ENCODE measurements around the gene BRMS1.
"Not testable (repeated sequence)": the region's sequence is repeated elsewhere in the genome, so short reads cannot be mapped to it uniquely, and the experiment has no call there.

The BRMS1 gene
- 18.1 to 68.2 (median 43.9) reads per million in 18 experiments for total RNA-seq

DNA sequence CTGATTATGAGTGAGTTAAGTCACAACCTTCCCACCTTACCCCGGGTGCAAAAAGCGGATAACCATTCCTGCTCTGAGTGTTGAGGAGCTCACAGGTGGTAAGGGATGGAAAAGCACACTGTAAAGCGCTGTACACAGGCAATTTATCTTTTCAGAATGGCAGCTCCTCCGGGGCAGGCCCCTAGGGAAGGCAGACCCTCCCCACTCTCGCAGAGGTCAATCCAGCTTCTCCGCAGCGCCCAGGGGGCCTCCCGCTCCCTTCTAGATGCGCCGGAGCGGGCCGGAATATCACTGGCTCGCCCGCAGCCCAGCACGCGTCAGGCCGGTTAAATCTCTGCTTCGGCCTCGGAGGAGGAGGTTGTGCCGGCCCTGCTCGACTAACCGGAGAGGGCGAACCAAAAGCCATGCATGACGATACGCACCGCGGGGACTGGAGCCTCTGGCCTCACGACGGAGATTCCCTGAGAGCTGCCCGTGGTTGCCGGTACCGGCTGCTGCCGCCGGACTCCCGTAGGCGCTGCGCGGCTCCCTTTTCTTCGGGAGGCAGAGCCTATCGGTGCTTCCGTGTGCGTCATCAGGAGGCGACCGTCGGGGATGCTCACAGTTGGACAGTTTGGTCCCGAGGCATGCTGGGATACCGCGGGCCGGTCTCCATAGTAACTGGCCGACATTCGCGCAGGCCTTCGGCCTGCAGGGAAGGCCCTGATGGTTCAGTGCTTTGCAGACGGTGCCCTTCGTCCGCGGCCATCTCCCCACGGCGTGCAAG, at the start of gene BRMS1:
TSS of gene BRMS1 (minus strand) at position 555 of the 766 bp plus-strand sequence. CDS start 2,870 bp downstream, outside the sequence.
- peak; percentile 96 to 98 for DNase-seq

DNA sequence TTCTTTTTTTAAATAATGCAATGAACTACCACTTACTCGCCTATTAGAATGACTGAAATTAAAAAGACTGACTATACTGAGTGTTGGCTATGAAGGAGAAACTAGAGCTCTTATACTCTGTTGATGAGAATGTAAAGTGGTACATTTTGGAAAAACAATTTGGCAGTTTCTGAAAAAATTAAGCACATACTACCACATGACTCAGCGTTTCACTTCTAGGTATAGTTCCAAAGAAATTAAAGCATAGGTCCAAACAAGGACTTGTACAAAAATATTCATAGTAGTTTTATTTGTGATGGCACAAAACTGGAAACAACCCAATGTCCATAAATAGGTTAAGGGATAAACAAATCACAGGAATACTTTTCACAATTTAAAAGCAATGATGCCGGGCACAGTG, 49.0 kb upstream of the BRMS1 start:
- DNase-seq, result no peak

DNA sequence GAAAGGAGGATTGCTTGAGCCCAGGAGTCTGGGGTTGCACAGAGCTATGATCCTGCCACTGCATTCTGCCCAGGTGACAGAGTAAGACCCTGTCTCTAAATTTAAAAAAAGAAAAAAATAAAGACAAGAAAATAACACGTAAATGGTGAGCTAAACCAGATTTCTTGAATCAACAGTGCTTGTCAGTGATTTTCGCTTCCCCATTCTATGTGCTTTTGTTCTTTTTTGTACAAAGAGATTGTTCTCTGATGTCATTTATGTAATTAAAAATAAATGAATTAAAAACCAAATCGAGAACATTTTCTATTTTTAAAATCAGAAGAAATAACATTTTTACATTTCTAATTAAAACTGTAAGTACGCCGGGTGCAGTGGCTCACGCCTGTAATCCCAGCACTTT, 46.4 kb upstream of the BRMS1 start:
- DNase-seq, result no peak

GRCh38 chr11:66388780-66389386, 44.0 kb upstream of the BRMS1 start:
- DNase-seq, result peak; percentile 71 to 78

DNA sequence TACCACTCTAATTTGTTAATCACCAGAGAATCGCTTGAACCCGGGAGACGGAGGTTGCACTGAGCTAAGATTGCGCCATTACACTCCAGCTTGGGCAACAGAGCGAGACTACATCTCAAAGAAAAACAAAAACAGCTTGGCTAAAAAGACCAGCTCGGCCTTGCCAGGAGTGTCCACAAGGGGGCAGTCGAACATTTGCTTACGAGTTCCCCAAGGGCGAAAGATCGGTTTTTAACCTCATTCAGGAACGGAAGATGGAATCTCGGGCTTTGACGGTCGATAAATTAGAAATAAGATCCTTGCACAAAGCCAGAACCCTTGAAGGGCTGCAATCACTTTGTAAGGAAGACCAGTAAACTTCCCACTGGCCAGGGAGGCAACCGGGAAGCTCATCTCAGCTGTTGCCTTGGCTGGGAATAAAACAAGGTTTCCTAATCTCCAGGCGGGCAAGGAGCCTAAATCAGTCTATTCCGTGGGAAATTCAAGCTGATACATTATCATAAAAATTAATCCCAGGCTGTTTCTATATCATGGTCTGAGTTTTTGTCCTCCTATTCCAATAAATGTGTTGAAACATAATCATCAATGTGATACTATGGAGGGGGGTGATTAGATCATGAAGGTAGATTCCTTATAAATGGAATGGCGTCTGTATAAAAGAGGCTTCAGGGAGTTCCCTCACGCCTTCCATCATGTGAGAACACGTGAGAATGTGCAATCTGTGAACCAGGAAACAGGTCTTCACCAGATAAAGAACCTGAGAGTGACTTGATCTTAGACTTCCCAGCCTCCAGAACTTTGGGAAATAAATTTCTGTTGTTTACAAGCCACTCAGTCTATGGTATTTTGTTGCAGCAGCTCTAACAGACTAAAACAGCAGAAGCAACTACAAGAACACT, 41.5 kb upstream of the BRMS1 start:
- DNase-seq, result peak; percentile 91 to 93

GRCh38 chr11:66384316-66384715, 39.4 kb upstream of the BRMS1 start:
- DNase-seq, result not testable (repeated sequence)

- not testable (repeated sequence) for DNase-seq
These were observed 35.4 kb upstream of the BRMS1 start for GRCh38 chr11:66380264-66380663.

DNA sequence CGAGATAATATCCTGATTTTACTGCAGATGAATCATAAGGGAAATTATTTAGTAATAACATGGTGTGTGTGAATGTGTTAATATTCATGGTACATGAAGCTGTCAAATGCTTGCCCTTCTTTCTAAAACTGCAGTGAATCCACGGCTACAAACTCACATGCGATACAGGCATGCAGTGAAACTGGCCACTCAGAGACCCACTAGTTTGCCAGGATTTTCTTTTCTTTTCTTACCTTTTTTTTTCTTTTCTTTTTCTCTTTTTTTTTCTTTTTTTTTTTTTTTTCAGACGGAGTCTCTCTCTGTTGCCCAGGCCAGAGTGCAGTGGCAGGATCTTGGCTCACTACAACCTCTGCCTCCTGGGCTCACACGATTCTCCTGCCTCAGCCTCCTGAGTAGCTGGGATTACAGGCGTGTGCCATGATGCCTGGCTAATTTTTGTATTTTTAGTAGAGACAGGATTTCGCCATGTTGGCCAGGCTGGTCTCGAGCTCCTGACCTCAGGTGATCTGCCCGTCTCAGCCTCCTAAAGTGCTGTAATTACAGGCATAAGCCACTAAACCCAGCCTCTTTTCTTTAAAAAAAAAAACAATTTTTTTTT, 28.9 kb upstream of the BRMS1 start:
- DNase-seq, result not testable (repeated sequence)

- no peak for DNase-seq
These were observed 28.4 kb upstream of the BRMS1 start for GRCh38 chr11:66373265-66373664.

DNA sequence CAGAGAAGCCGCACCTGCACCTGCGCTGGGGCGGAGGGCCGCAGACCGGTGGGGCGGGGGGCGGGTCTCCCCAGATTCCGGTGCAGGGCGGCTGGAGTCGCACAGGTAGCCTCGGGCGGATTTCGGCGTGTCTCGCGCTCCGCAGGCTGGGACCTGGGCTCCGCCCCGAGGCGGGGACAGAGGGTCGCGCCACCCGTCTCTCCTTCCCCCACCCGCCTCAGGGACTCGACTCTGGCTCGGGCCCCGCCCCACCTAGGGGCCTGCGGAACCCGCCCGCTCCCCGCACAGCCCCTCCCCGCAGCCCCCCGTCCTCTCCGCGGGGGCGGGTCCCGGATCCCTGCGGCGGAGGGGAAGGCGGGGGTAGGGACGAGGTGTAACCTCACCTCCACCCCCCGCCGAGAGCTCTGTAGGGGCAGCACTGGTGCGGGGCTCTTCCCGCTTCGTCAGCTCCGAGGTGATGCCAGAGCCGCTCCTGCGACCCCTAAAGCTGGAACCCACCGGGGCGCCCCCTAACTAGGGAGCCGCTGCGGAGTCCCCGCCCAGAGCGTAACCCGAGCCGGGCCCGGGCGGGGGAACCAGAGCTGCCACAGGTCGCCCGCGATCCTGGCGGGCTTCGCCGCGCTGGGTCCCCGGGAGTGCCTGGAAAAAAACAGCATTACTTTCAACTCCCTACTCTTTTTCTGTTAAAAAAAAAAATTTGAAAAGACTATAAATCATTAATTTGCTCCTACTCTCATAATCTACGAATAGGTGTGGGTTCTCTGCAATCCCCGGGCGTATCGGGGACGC, 26.9 kb upstream of the BRMS1 start, which contains the start of gene SLC29A2:
TSS of gene SLC29A2 (minus strand) at position 134 of the 789 bp plus-strand sequence. CDS start 169 bp downstream, outside the sequence.
- no peak for DNase-seq

- DNase-seq, result no peak
These were observed 24.4 kb upstream of the BRMS1 start for GRCh38 chr11:66369073-66369894.

- DNase-seq, result no peak
These were observed 23.6 kb upstream of the BRMS1 start for GRCh38 chr11:66368484-66368883.

GRCh38 chr11:66367561-66368312, 22.8 kb upstream of the BRMS1 start:
- no peak for DNase-seq

- no peak for DNase-seq
These were observed 22.1 kb upstream of the BRMS1 start for GRCh38 chr11:66366844-66367477.

- DNase-seq, result no peak
These were observed 21.1 kb upstream of the BRMS1 start for GRCh38 chr11:66365711-66366619.

DNA sequence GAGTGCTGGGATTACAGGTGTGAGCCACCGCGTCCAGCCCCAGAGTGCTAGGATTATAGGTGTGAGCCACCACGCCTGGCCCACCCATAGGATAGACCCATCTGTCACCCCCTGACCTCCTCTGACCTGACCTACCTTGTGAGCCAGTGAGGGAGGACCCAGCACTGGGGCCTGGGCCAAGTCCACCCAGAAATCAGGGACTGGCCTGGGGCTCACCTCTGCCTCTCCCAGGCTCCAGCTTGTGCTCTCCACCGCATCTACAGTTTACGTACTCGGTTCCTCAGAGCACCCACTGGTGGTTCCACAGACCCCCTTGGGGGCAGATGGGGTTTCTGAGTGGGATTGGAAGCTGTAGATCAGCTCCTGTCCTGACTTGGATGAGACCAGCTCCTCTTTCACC, 20.3 kb upstream of the BRMS1 start:
- no peak for DNase-seq

DNA sequence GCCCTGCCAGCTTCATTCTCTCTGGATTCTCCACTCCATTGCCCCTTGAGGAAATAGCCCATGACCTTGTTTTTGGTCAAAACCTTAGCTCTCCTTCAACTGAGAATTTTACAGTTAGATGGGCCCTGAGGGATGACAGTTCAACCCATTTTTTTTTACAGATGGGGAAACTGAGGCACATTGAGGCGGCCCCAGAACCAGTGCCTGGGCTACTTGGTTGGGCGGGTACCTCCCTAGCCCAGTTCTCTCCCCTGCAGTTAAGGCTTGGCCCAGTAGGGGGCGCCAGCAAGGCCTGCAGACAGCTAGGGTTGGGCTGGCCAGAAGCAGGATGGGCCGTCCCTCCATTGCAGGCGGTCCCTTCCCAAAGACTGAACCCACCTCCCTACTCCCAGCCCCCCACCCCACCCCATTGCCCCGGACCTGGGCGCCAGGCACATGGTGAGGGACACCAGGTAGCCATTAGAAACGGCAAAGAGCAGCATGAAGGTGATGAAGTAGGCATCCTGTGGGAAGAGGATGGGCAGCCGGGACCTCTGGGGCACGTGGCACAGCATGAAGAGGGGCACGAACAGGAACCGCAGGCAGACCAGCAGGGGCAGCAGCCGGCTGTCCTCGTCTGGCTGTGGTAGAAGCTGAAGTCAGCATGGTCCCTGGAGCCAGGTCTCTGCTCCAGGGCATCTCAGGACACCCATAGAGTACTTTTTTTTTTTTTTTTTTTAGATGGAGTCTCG, 19.1 kb upstream of the BRMS1 start:
- DNase-seq, result peak; percentile 63 to 66

GRCh38 chr11:66363187-66363601, 18.3 kb upstream of the BRMS1 start:
- no peak for DNase-seq
